ENCODE results near the gene CTSC. TPM values are rescaled to one million over a fixed set of nuclear protein-coding genes. Genes with fewer than 3 reads are reported as not detected.

The CTSC gene
- total RNA-seq, 1 experiment from 2014 or later: 269 TPM

GRCh38 chr11:88266919-88267318 lies 70.6 kb downstream of the CTSC start (continued):
- no peak for TF ChIP-seq NR3C1 (CRISPR knock-in tag; conservative IDR thresholded peaks at IDR 0.05; ENCODE audit: low read depth)

GRCh38 chr11:88266157-88266556 lies 71.4 kb downstream of the CTSC start:
- TF ChIP-seq USF1 (CRISPR knock-in tag; IDR thresholded peaks at IDR 0.05): no peak
- TF ChIP-seq ZBTB21 (CRISPR knock-in tag; IDR thresholded peaks at IDR 0.05; ENCODE audit: borderline replicate concordance): no peak
- no peak for TF ChIP-seq CDX4 (CRISPR knock-in tag; IDR thresholded peaks at IDR 0.05; ENCODE audit: borderline replicate concordance)
- TF ChIP-seq NR2C2 (CRISPR knock-in tag; IDR thresholded peaks at IDR 0.05): no peak
- TF ChIP-seq GRHL2 (CRISPR knock-in tag; IDR thresholded peaks at IDR 0.05; ENCODE audit: insufficient replicate concordance, severe bottlenecking): no peak
- TF ChIP-seq ZNF532 (CRISPR knock-in tag; IDR thresholded peaks at IDR 0.05; ENCODE audit: borderline replicate concordance): no peak
- TF ChIP-seq TCF7 (CRISPR knock-in tag; IDR thresholded peaks at IDR 0.05; ENCODE audit: low read depth): no peak
- TF ChIP-seq TP53 (CRISPR knock-in tag; IDR thresholded peaks at IDR 0.05): no peak
- POLR2A ChIA-PET: no interaction called here
- DNase-seq (ENCODE audit: low spot score) (no peak), ATAC-seq (peak; percentile 20; the same call in 1 of the 2 replicates)
- CTCF ChIA-PET: no interaction called here
- Mint-ChIP-seq H3K27ac (no peak overlapping the region), H3K36me3 (peaks cover 54% of the 10 kb centered on the region), H3K4me3 (no peak overlapping the region), H3K9me3 (peaks cover 31% of the 10 kb centered on the region), H3K4me1 (no peaks in the 10 kb centered on the region), H3K27me3 (ENCODE audit: low read depth) (no peaks in the 10 kb centered on the region; the same call in 1 of the 2 replicates)

- no peak for ATAC-seq
- no peak for TF ChIP-seq ZNF423 (CRISPR knock-in tag; IDR thresholded peaks at IDR 0.05)
- TF ChIP-seq E2F1 (CRISPR knock-in tag; IDR thresholded peaks at IDR 0.05): no peak
- TF ChIP-seq SOX15 (CRISPR knock-in tag; IDR thresholded peaks at IDR 0.05): no peak
- TF ChIP-seq ATF1 (CRISPR knock-in tag; IDR thresholded peaks at IDR 0.05): no peak
- TF ChIP-seq ZNF138 (CRISPR knock-in tag; conservative IDR thresholded peaks at IDR 0.05): no peak
- no peak for TF ChIP-seq E2F5 (CRISPR knock-in tag; IDR thresholded peaks at IDR 0.05)
- no peak for TF ChIP-seq SMAD3 (CRISPR knock-in tag; IDR thresholded peaks at IDR 0.05; ENCODE audit: borderline replicate concordance)
- no peak for TF ChIP-seq MYBL2 (CRISPR knock-in tag; IDR thresholded peaks at IDR 0.05)
- no peak overlapping the region for H3K4me3 Mint-ChIP-seq
- ChIA-PET CTCF (no interaction called here), POLR2A (no interaction called here)
- peaks cover 80% of the 10 kb centered on the region for H3K36me3 Mint-ChIP-seq
- no peak for DNase-seq (ENCODE audit: low spot score)
- H3K9me3 Mint-ChIP-seq: peaks cover 76% of the 10 kb centered on the region
- H3K27ac Mint-ChIP-seq: no peak overlapping the region
- H3K4me1 Mint-ChIP-seq: no peaks in the 10 kb centered on the region
- H3K27me3 Mint-ChIP-seq (ENCODE audit: low read depth): peaks cover 7% of the 10 kb centered on the region; the same call in 1 of the 2 replicates
Observed at GRCh38 chr11:88259431-88259830, 78.1 kb downstream of the CTSC start.
